Measurements from ENCODE around the gene TTC33. TPM values are rescaled to one million over a fixed set of nuclear protein-coding genes. Genes with fewer than 3 reads are reported as not detected.
"Not testable (repeated sequence)": the region's sequence is repeated elsewhere in the genome, so short reads cannot be mapped to it uniquely, and the experiment has no call there.

TTC33 gene, protein sequence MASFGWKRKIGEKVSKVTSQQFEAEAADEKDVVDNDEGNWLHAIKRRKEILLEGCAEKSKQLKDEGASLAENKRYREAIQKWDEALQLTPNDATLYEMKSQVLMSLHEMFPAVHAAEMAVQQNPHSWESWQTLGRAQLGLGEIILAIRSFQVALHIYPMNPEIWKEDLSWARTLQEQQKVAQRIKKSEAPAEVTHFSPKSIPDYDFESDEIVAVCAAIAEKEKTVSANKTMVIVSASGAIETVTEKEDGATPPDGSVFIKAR
- 10.2 TPM for polyA plus RNA-seq (2013, experiment 1 of 2; ENCODE audit: insufficient read length)
- polyA plus RNA-seq (2013, experiment 2 of 2; ENCODE audit: insufficient read length), result 9.3 TPM

DNA sequence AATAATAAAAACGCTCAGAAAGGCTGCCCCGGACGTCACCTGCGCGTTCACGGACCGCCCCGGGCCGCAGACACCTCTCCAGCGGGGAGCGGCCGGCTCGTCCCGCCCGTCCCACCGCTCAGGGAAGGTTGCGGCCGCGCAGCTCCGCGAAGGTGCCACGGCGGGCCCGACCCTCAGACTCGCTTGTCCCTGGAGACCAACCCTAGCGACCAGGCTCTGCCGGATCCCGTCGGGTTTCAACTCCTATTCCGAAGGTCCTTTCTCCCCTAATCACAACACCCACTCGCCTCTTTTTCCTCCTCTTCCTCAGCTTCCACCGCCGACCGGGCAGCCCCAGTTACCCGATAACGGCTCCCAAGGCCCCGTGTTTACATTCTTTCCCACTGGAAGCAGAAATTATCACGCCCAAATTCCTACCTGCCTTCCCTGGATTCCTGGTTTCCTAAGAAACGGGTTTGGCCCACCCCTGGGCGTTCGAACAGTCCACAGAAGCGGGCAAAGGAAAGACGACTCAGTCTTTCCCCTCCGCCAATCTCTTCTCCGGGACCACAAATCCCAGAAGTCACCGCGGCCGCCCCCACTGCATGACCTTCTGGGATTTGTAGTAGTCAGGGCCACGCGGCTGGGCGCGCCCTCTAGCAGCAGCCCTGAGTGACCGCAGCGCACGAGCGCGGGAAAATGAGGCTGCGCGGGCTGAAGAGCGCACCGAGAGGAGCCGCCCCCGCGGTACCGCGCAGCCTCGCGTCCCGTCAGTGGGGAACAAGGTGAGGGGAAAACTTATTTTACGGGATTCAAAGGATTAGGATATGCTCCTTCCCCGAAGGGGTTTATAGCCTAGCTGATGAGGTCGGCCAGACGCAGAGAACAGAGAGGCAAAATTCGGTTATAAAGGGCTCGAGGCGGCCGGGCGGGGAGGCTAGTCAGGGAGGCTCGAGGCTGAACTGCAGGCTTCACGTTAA is at the start of gene TTC33:
Gene TTC33, minus strand, starts transcription at position 555 of the 959 bp plus-strand sequence. CDS start 8,943 bp downstream, outside the sequence.
- peak; percentile 95 for DNase-seq

DNA sequence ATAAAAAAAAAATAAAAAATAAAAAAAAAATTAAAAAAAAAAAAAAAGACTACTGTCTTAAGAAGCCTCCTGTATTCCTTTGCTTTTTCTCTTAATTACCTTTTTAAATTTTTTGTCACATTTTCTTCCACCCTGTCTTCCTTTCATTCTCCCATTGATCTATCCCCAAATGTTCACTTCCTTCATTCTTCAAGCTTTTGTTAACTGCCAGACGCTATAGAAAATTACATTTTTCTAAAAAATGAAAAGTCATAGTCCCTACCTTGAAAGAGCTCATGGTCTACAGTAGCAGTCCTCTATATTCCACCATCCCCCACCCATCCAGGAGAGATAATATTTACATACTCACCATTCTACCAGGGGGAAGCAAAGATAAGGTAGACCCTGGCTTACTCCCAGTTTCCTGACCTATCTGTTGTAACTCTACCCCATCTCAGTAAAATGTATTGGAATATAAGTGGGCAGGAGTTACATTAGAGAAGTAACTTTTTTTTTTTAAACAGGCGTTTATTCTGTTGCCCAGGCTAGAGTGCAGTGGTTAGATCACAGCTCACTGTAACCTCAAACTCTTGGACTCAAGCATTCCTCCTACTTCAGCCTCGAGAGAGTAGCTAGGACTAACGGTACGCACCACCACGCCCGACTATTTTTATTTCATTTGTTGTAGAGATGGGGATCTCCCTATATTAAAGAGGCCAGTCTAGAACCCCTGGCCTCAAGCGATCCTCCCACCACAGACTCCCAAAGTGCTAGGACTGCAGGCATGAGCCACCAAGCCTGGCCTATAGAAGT is 46.2 kb upstream of the TTC33 start:
- DNase-seq, result no peak

DNA sequence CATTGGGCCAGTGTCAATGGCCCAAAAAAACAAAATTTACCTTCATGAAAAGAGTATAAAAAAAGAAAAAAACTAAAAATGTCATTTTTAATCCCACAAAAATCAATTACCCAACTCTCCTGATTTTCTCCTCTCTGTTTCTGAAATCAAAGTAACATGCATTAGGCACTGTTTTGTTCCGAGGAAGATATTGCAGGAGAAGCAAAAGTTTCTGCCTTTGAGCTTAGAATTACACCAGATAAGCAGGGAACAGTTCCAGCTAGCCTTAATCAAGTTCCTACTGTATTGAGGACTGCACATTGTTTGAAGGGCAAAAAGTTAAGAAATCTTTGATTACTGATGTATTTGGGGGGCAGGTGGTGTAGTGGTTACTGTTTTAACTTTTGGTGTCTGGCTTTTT is 43.5 kb upstream of the TTC33 start:
- DNase-seq, result no peak

DNA sequence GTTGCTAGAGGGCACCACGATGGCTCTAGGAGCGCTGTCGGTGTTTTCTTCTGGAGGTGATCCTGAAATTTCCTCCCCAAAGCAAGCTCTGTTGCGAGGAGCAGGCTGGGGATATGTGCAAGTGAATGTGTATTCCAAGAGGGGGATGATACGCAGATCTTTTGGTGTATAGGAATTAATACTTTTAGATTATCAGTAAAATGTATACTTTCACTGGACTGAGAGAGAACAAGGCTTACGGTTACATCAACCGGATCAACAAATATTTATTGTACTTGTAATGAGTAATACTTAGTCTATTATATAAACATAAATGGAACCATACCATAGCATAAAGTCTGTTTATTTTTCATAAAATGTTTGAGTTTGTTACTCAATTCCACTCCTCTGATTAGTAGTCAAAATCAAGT is 43.0 kb upstream of the TTC33 start:
- DNase-seq, result no peak

DNA sequence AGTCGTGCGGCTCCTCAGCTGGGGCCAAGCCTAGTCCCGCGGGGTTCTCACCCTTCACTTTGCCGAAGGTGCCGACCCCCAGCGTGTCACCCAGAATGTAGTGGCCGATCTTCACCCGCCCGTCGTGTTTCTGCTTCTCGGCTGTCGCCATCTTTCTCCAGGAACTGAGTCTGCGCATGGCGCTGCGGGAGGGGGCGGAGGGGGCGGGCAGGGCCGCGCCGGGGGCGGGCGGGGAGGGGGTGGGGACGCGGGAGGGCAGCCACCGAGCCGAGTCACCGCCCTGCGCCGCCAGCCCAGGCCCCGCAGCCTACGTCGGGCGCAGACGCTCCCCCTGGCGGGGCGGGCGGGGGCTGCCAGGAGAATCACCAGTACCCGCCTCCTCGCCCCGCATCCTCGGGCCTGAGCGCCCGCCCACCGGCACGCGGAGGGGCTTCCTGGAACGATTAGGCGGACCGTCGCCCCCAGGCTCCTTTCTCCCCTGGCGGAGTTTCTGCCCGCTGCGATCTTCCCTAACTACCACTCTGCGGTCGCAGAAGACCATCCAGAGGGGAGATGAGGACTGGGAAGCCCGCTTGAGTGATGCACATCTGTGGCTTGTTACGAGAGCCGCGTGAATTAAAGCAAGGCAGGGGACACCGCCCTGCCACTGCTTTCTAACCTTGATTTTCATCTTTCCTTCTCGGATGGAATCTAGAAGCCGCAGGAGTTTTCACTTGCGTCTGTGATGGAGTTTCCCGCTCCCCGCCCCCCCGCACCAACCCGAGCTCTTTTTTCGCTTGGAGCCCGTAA is 42.4 kb upstream of the TTC33 start, which contains the start of gene PRKAA1:
Gene PRKAA1, minus strand, starts transcription at position 363 of the 789 bp plus-strand sequence. Its CDS starts 185 bp downstream, at position 178.
- DNase-seq, result peak; percentile 87

DNA sequence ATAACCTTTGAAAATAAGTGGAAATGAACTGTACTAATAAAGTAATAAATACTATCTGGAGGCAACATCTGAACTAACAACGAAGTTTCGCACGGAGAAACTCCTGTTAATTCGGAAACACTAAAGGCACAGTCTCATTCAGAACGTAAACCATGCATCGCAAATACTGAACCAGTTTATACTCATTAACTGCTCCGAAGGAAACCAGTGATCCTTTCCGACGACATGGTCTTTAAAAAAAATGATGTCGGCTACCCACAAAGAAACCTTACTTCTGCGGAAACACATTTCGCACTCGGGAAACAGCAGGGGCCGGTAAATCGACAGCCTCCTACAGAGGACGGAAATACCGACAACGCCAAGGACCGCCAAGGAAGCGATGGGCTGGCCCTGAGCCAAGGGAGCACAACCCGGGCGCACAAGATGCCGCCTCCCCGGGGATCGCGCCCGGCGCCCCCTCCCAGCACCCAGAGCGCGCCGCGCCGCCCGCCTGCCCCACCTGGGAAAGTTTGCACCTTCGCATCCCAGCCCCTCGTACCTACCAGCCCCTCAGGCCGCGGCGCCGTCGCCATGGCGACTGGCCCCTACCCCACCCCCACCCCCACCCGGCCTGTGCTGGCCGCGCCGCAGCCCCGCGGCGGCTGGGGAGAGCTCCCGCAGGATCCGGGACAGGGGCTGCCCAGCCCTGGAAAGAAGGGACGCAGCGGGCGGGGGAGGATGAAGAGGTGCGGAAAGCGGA is 41.7 kb upstream of the TTC33 start:
- peak; percentile 76 for DNase-seq

DNA sequence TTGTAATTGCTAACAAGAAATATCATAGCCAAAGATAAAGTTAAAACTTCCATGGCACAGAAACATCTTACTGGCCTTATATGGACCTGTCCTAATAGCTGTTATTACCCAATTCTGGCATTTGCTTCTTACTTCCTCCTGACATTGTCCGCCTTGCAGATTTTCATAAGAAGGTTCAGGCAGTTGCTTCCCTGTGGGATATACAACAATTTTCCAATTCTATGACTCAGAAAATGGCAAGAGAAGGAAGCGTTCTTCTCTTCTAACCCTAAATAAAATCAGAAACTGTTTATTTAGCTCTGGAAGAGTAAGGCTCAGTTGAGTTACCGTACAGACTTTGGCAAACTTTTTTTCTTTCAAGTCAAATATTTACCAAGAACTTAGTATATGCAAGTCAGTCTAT is 40.7 kb upstream of the TTC33 start:
- DNase-seq, result peak; percentile 32

DNA sequence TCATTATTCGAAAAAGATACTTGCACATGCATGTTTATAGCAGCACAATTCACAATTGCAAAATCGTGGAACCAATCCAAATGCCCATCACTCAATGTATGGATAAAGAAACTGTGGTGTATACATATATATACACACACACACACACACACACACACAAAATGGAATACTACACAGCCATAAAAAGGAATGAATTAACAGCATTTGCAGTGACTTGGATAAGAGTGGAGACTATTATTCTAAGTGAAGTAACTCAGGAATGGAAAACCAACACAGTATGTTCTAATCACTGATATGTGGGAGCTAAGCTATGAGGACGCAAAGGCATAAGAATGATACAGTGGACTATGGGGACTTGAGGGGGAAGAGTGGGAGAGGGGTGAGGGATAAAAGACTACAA is 39.1 kb upstream of the TTC33 start:
- DNase-seq, result not testable (repeated sequence)

DNA sequence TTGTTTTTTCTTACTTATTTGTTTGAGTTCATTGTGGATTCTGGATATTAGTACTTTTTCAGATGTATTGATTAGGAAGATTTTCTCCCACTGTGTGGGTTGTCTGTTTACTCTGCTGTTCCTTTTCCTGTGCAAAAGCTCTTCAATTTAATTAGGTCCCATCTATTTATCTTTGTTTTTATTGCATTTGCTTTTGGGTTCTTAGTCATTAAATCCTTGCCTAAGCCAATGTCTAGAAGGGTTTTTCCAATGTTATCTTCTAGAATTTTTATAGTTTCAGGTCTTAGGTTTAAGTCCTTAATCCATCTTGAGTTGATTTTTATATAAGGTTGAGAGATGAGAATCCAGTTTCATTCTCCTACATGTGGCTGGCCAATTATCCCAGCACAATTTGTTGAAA is 38.6 kb upstream of the TTC33 start:
- not testable (repeated sequence) for DNase-seq

DNA sequence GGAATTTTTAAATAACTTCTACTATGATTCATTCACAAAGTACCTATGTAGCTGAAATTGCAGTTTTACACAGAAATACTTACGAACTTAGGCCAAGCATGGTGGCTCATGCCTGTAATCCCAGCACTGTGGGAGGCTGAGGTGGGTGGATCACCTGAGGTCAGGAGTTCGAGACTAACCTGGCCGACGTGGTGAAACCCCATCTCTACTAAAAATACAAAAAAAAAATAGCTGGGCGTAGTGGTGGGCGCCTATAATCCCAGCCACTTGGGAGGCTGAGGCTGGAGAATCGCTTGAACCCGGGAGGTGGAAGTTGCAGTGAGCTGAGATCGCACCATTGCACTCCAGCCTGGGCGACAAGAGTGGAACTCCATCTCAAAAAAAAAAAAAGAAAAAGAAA is 36.9 kb upstream of the TTC33 start:
- not testable (repeated sequence) for DNase-seq

DNA sequence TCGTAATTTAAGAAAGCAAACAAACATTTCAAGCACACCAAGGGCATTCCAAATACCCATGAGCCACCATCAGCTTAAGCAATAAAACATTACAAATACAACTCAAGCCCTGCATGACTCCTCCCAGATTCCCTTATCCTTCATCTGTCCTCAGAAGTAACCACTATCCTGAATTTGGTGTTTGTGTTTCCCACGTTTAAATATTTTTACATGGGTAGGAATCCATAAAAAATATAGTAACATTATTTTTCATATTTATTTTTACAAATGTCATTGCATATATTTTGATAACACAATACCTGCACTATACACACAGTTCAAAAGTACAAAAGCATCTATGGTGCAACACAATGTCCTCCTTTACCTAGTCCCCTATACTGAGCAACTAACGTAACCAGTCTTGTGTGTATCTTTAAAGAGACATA is 36.0 kb upstream of the TTC33 start:
- no peak for DNase-seq

DNA sequence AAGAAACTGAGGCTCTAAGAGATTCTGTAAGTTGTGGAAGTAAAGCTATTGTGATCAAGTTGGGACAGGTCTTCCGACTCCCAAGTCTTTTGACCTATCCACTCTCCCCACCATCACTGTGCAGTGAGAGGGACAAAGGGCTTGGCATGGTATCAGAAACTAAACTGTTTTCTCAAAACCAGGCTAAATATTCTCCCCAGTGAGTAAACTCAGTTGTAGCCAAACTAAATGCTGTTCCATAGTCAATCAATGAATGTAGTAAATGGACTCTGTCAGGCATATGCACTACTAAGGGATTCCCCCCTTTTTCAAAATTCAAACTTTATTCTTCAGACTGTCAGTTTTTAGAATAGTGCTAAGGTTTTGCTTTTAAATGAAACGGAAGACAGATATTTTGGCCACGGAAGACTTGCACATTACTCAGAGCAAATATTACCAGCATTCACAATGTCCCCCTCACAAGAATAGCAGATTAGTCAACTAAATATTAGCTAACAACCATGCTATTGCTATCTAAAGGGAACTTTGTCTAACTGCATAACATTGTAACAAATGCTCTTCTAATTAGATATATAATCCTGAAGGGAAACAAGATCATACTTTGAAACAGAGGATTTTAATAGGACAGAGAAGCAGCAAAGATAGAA is 35.3 kb upstream of the TTC33 start:
- no peak for DNase-seq

DNA sequence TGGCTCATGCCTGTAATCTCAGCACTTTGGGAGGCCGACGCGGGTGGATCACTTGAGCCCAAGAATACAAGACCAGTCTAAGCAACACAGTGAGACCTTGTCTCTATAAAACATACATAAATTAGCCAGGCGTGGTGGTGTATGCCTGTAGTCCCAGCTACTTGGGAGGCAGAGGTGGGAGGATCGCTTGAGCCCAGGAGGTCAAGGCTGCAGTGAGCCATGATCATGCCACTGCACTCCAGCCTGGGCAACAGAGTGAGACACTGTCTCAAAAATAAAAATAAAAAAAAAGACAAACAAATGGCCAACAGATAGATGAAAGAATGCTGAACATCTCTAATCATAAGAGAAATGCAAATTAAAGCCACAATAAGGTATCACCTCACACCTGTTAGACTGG is 33.2 kb upstream of the TTC33 start:
- not testable (repeated sequence) for DNase-seq

DNA sequence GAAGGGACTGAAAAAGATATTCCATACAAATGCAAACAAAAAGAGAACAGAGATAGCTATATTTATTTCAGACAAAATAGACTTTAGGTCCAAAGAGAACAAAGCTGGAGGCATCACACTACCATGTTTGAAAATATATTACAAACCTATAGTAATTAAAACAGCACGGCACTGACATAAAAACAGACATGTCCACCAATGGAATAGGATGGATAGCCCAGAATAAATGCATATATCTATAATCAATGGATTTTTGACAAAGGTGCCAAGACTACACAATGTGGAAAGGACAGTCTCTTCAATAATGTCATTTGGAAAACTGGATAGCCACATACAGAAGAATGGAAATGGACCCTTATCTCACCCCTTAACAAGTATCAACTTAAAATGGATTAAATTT is 32.2 kb upstream of the TTC33 start:
- DNase-seq, result no peak

DNA sequence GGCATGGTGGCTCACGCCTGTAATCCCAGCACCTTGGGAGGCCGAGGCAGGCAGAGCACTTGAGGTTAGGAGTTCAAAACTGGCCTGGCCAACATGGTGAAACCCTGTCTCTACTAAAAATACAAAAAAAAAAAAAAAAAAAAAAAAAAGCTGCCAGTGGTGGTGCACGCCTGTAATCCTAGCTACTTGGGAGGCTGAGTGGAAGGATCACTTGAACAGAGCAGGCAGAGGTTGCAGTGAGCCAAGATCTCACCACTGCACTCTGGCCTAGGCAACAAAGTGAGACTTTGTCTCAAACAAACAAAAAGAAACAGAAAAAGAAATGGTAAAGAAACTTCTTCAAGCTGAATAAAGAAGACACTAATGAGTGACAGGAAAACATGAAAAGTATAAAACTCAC is 30.9 kb upstream of the TTC33 start:
- not testable (repeated sequence) for DNase-seq

DNA sequence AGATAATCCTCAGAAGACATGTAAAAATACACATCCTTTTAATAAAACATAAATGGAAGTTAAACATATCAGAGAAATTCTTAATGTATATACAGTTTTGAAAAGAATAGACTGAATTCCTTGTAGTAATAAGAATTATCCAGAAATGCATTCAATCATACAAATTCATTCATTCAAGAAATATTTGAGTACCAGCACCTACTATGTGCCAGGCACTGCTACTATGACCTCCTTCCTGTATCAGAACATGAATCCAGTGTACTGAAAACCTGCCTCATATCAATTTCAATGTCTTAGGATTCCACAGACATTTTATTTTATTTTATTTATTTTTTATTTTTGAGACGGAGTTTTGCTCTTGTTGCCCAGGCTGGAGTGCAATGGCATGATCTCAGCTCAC is 29.2 kb upstream of the TTC33 start:
- no peak for DNase-seq

DNA sequence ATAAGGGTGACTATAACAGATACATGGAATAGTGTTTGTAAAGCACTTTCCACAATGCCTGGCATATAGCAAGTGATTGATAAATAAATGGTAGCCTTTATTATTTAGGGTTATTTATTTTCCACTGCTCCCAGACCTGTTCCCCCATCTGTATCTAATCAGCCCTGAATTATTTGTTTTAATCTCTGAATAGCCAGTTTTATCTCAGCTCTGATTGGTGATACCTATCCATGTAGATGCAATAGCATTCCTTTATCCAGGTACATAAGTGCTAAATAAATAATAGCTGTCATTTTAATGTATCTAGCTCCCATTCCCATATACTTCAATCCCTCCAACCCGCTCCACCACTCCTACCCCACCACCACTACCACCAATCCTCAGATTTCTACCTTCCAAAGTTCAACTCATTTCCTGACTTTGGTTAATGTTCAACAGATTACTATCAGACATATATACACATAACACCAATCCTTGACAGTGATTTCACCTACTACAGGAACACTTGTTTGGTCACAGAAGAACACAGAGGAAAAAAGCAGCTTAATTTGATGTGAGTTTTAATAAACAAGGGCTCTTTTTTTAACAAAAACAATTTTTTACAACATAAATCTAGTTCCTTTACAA is 28.4 kb upstream of the TTC33 start:
- no peak for DNase-seq

DNA sequence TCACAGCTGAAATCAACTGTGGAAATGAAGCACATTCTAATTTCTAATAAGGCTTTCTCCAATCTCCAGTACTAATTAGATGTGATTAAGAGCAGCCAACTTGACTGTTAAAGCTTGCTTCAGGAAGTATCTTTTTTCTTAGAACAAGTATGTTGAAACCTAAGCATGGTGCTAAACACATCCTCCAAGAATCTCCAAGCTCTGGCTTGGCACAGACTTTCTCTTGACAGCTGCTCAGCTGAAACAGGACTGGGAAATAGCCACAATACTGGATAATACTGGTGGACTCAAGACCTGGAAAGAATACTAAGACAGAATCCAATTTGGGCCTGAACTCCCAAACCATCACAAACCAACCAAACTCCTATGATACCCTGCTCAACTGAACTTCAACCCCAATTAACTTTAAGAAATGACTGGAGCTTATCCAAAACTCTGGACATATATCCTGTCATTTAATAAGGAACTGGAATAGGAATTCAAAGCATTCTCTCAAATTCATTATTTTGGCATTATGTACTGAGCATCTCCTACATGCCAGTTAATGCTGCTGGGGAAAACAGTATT is 26.2 kb upstream of the TTC33 start:
- no peak for DNase-seq

DNA sequence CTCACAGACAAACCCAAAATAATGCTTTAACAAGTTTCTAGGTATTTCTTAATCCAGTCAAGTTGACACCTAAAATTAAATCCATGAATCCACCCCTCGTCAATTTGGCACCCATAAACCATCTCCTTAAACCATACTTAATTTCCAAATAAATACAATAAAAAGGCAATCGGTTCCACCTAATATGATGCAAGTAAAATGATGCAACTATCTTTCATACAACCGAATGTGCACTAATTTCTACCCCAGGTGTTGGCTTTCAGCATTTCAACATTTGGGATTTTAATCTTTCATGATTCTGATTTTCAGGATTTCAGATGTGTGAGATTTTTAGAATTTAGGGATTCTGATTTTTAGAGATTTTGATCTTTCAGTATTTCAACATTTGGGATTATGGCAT is 25.1 kb upstream of the TTC33 start:
- DNase-seq, result no peak

DNA sequence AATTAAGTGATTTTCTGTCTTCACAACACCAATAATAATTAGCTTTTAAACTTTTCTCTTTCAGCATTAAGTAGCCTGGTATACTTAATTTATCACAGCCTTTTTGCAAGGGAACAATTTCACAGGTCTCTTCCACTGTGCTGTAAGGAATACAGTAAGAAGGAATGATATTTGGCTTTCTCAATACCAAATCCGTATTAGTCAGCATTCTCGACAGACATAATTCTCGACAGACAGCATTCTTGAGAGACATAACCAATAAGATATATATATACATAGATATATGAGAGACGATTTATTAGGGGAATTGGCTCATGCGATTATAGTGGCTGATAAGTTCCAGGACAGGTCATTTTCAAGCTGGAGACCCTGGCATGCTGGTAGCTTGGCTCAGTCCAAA is 24.4 kb upstream of the TTC33 start:
- no peak for DNase-seq
